Glutamatergic neuron (in vitro differentiated cells): ENCODE data around the gene SLC26A4. TPM values are rescaled to one million over a fixed set of nuclear protein-coding genes. Genes with fewer than 3 reads are reported as not detected.

ENCODE experiments used
- DNase-seq: peaks from one replicate; pipeline ENCODE4 v3.0.0; 2022
- H3K27ac Mint-ChIP-seq: one replicate; pipeline ENCODE4 v1.8.0; 2020; ENCODE audit warnings: mild to moderate bottlenecking, mixed read lengths, inconsistent platforms; ENCODE audit not compliant: unreplicated experiment
- H3K27me3 Mint-ChIP-seq: one replicate; pipeline ENCODE4 v1.8.0; 2020; ENCODE audit warnings: mild to moderate bottlenecking, moderate library complexity, mixed read lengths, inconsistent platforms; ENCODE audit not compliant: unreplicated experiment
- H3K36me3 Mint-ChIP-seq: one replicate; pipeline ENCODE4 v1.8.0; 2020; ENCODE audit warnings: mild to moderate bottlenecking, mixed read lengths, inconsistent platforms; ENCODE audit not compliant: unreplicated experiment
- H3K4me1 Mint-ChIP-seq: one replicate; pipeline ENCODE4 v1.8.0; 2020; ENCODE audit warnings: mild to moderate bottlenecking, low read depth, mixed read lengths, inconsistent platforms; ENCODE audit not compliant: unreplicated experiment
- H3K4me3 Mint-ChIP-seq: one replicate; pipeline ENCODE4 v1.8.0; 2020; ENCODE audit warnings: mild to moderate bottlenecking, mixed read lengths, inconsistent platforms; ENCODE audit not compliant: unreplicated experiment
- H3K9me3 Mint-ChIP-seq: one replicate; pipeline ENCODE4 v1.8.0; 2020; ENCODE audit warnings: mild to moderate bottlenecking, moderate library complexity, mixed read lengths, inconsistent platforms; ENCODE audit not compliant: unreplicated experiment
- CTCF ChIP-seq: fragments of 200-600 bp; sonication (generic); IDR thresholded peaks from one replicate; pipeline ENCODE4 v1.5.0; 2021; ENCODE audit not compliant: partially characterized antibody, unreplicated experiment
- total RNA-seq: library from RNA; stranded (reverse); fragmentation: NEBNext Ultra II Directional; extraction: Animal tissue kit (Norgen Biotek cat#: 25700); gene quantifications from one replicate; pipeline ENCODE4 v1.2.1, GENCODE V29; 2021; ENCODE audit not compliant: unreplicated experiment

SLC26A4 gene
- total RNA-seq, 1 donor from 2014 or later, result 0.34 TPM

GRCh38 chr7:107676249-107676648, 15.6 kb downstream of the SLC26A4 start:
- Mint-ChIP-seq H3K27me3 (no peaks in the 10 kb centered on the region), H3K4me1 (no peaks in the 10 kb centered on the region), H3K9me3 (no peaks in the 10 kb centered on the region), H3K27ac (no peak overlapping the region), H3K4me3 (no peak overlapping the region), H3K36me3 (no peaks in the 10 kb centered on the region)
- DNase-seq, result no peak
- TF ChIP-seq CTCF, result no peak

GRCh38 chr7:107678110-107678753, 17.6 kb downstream of the SLC26A4 start:
- no peak for TF ChIP-seq CTCF
- no peak for DNase-seq
- H3K27ac Mint-ChIP-seq, result no peak overlapping the region
- H3K36me3 Mint-ChIP-seq, result no peaks in the 10 kb centered on the region
- H3K9me3 Mint-ChIP-seq, result no peaks in the 10 kb centered on the region
- no peaks in the 10 kb centered on the region for H3K27me3 Mint-ChIP-seq
- no peaks in the 10 kb centered on the region for H3K4me1 Mint-ChIP-seq
- no peak overlapping the region for H3K4me3 Mint-ChIP-seq

GRCh38 chr7:107680478-107680877, 19.9 kb downstream of the SLC26A4 start:
- no peaks in the 10 kb centered on the region for H3K27me3 Mint-ChIP-seq
- H3K36me3 Mint-ChIP-seq, result no peaks in the 10 kb centered on the region
- no peak overlapping the region for H3K27ac Mint-ChIP-seq
- no peak overlapping the region for H3K4me3 Mint-ChIP-seq
- no peaks in the 10 kb centered on the region for H3K9me3 Mint-ChIP-seq
- TF ChIP-seq CTCF, result no peak
- DNase-seq, result no peak
- H3K4me1 Mint-ChIP-seq, result no peaks in the 10 kb centered on the region

GRCh38 chr7:107682886-107683285, 22.3 kb downstream of the SLC26A4 start:
- peaks cover 3% of the 10 kb centered on the region for H3K9me3 Mint-ChIP-seq
- no peak for DNase-seq
- H3K4me1 Mint-ChIP-seq, result no peaks in the 10 kb centered on the region
- no peak overlapping the region for H3K27ac Mint-ChIP-seq
- H3K36me3 Mint-ChIP-seq, result no peaks in the 10 kb centered on the region
- H3K27me3 Mint-ChIP-seq, result no peaks in the 10 kb centered on the region
- no peak overlapping the region for H3K4me3 Mint-ChIP-seq
- TF ChIP-seq CTCF, result no peak

- H3K36me3 Mint-ChIP-seq, result no peaks in the 10 kb centered on the region
- DNase-seq, result no peak
- H3K4me3 Mint-ChIP-seq, result no peak overlapping the region
- no peak for TF ChIP-seq CTCF
- peaks cover 3% of the 10 kb centered on the region for H3K9me3 Mint-ChIP-seq
- no peaks in the 10 kb centered on the region for H3K4me1 Mint-ChIP-seq
- H3K27ac Mint-ChIP-seq, result no peak overlapping the region
- H3K27me3 Mint-ChIP-seq, result no peaks in the 10 kb centered on the region
Observed at GRCh38 chr7:107684287-107684686, 23.7 kb downstream of the SLC26A4 start.
